MM.1S (cell line): Measurements from ENCODE around the gene JAG2.

Experiments used
- DNase-seq: peaks from one replicate; pipeline ENCODE4 v3.0.0-alpha.2; 2015
- H2AFZ ChIP-seq: fragments of 300-600 bp; sonication (generic); 2 replicates; pipeline ENCODE4 v1.6.0; 2016; ENCODE audit warnings: antibody characterized with exemption, low read length
- H3F3A ChIP-seq: fragments of 300-600 bp; sonication (generic); 2 replicates; pipeline ENCODE4 v1.6.1; 2016; ENCODE audit warnings: mild to moderate bottlenecking, antibody characterized with exemption, low read length, moderate library complexity, mixed read lengths; ENCODE audit not compliant: insufficient read depth
- H3K27ac ChIP-seq: fragments of 300-600 bp; sonication (generic); 2 replicates; pipeline ENCODE4 v1.5.1; 2016; ENCODE audit warnings: mild to moderate bottlenecking, low read length
- H3K27me3 ChIP-seq: fragments of 300-600 bp; sonication (generic); replicated peaks from 2 replicates; pipeline ENCODE4 v1.6.0; 2016; ENCODE audit warnings: low read length; ENCODE audit not compliant: insufficient read depth
- H3K36me3 ChIP-seq: fragments of 300-600 bp; sonication (generic); replicated peaks from 2 replicates; pipeline ENCODE4 v1.6.1; 2016; ENCODE audit warnings: mild to moderate bottlenecking, low read length, mixed read lengths; ENCODE audit not compliant: insufficient read depth
- H3K4me1 ChIP-seq: fragments of 300-600 bp; sonication (generic); 2 replicates; pipeline ENCODE4 v1.6.1; 2016; ENCODE audit warnings: low read length, mixed read lengths
- H3K4me2 ChIP-seq: fragments of 300-600 bp; sonication (generic); 2 replicates; pipeline ENCODE4 v1.6.0; 2016; ENCODE audit warnings: low read depth, low read length
- H3K4me3 ChIP-seq: fragments of 300-600 bp; sonication (generic); 2 replicates; pipeline ENCODE4 v1.5.1; 2016; ENCODE audit warnings: low read length, mixed read lengths
- H3K79me2 ChIP-seq: fragments of 300-600 bp; sonication (generic); 2 replicates; pipeline ENCODE4 v1.6.1; 2016; ENCODE audit warnings: mixed run types, low read length, mixed read lengths
- H3K9ac ChIP-seq: fragments of 300-600 bp; sonication (generic); 2 replicates; pipeline ENCODE4 v1.6.1; 2016; ENCODE audit warnings: low read length, mixed read lengths
- H3K9me2 ChIP-seq: fragments of 300-600 bp; sonication (generic); replicated peaks from 2 replicates; pipeline ENCODE4 v1.6.1; 2016; ENCODE audit warnings: mild to moderate bottlenecking, low read length, mixed read lengths; ENCODE audit not compliant: insufficient read depth
- H3K9me3 ChIP-seq: fragments of 300-600 bp; sonication (generic); replicated peaks from 2 replicates; pipeline ENCODE4 v1.6.1; 2016; ENCODE audit warnings: mild to moderate bottlenecking, low read length, mixed read lengths; ENCODE audit not compliant: insufficient read depth
- H4K20me1 ChIP-seq: fragments of 300-600 bp; sonication (generic); 2 replicates; pipeline ENCODE4 v1.6.1; 2016; ENCODE audit warnings: mild to moderate bottlenecking, low read length, moderate library complexity, mixed read lengths; ENCODE audit not compliant: insufficient read depth
- EZH2 ChIP-seq: fragments of 300-600 bp; sonication (generic); optimal IDR thresholded peaks from 2 replicates; pipeline ENCODE3; 2017; ENCODE audit warnings: low read depth, mild to moderate bottlenecking, antibody characterized with exemption, low read length, mixed read lengths
- EZH2phosphoT487 ChIP-seq: fragments of 300-600 bp; sonication (generic); IDR thresholded peaks from 2 replicates; pipeline ENCODE4 v1.6.1; 2018; ENCODE audit warnings: antibody characterized with exemption, low read length
- TF ChIP-seq, protein P1 (sequence below): fragments of 300-600 bp; sonication (generic); IDR thresholded peaks from 2 replicates; pipeline ENCODE4 v1.5.1; 2016; ENCODE audit warnings: antibody characterized with exemption, low read length, mixed read lengths

Gene JAG2

DNA sequence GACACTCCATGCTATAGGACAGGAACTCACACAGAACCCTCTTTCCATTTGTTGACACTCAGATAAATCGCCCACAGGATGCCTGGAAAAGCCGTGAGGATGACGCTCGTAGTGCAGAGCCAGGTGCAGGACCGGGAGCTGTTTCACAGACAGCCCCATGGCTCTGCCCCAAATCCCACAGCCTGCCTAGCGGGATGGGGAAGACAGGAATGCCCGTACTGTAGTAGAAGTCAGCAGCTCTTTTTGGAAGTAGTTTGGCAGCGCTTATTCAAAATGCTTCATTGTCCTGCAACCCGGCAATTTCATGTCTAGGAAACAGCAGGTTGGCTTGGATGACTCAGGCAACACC is 41.6 kb downstream of the JAG2 start:
- Histone ChIP-seq H3K4me3 (no peak overlapping the region), H3K36me3 (no peaks in the 10 kb centered on the region), H3K27ac (no peak overlapping the region), H3K9me2 (no peaks in the 10 kb centered on the region), H3K4me1 (no peaks in the 10 kb centered on the region), H3F3A (no peaks in the 10 kb centered on the region), H3K9ac (no peak overlapping the region), H3K4me2 (no peak overlapping the region), H2AFZ (no peak overlapping the region), H3K9me3 (no peaks in the 10 kb centered on the region), H4K20me1 (no peaks in the 10 kb centered on the region), H3K79me2 (no peaks in the 10 kb centered on the region), H3K27me3 (peaks cover 73% of the 10 kb centered on the region)
- DNase-seq, result no peak
- TF ChIP-seq, protein P1, sequence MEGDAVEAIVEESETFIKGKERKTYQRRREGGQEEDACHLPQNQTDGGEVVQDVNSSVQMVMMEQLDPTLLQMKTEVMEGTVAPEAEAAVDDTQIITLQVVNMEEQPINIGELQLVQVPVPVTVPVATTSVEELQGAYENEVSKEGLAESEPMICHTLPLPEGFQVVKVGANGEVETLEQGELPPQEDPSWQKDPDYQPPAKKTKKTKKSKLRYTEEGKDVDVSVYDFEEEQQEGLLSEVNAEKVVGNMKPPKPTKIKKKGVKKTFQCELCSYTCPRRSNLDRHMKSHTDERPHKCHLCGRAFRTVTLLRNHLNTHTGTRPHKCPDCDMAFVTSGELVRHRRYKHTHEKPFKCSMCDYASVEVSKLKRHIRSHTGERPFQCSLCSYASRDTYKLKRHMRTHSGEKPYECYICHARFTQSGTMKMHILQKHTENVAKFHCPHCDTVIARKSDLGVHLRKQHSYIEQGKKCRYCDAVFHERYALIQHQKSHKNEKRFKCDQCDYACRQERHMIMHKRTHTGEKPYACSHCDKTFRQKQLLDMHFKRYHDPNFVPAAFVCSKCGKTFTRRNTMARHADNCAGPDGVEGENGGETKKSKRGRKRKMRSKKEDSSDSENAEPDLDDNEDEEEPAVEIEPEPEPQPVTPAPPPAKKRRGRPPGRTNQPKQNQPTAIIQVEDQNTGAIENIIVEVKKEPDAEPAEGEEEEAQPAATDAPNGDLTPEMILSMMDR, result no peak
- TF ChIP-seq EZH2 (no peak), EZH2phosphoT487 (no peak)

DNA sequence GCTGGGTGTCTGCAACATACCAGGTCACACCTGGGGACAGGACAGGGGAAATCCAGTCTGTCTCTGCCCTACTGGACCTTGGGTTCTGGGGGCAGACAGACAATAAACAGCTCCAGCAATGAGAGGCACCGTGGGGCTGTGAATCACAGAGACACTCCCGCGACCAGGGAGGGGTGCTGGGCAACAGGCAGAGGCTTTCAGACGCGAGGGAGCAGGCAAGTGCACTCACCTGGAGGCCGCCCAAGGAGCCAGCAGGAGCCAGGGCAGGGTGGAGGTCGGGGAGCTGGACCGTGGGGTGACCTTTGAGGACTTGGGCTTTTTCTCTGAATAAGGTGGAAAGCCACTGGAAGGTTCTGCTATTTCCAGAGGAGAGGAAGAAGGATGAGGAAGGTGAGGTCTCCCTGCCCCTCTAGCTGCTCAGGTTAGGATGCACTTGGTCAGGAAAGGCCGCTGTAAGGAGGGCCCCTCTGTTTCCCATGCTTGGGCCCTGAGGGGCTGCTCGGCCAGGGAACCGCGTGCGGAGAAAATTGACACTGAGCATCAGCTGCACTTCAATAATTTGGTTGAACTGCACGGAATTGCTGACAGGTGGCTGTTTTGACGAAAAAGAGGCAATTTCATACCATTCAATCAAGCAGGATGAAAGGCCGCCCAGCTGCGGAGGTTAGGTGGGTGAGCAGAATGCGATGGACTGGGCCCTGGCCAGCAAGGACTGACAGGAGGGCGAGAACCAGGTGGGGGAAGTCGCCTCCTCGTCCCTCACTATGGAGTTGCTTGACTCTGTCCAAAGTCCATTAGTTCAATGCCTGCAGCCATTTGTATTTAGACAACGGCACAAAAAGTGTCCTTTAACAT is 42.2 kb downstream of the JAG2 start:
- H4K20me1 ChIP-seq, result no peaks in the 10 kb centered on the region
- H3K27ac ChIP-seq, result no peak overlapping the region
- peaks cover 79% of the 10 kb centered on the region for H3K27me3 ChIP-seq
- H3K9ac ChIP-seq, result no peak overlapping the region
- no peaks in the 10 kb centered on the region for H3K36me3 ChIP-seq
- no peaks in the 10 kb centered on the region for H3K79me2 ChIP-seq
- no peak overlapping the region for H3K4me2 ChIP-seq
- no peaks in the 10 kb centered on the region for H3K9me3 ChIP-seq
- H3F3A ChIP-seq, result no peaks in the 10 kb centered on the region
- no peak for DNase-seq
- TF ChIP-seq EZH2 (no peak), EZH2phosphoT487 (no peak)
- TF ChIP-seq, protein P1, result no peak
- H2AFZ ChIP-seq, result no peak overlapping the region
- H3K9me2 ChIP-seq, result no peaks in the 10 kb centered on the region
- no peaks in the 10 kb centered on the region for H3K4me1 ChIP-seq
- H3K4me3 ChIP-seq, result no peak overlapping the region

DNA sequence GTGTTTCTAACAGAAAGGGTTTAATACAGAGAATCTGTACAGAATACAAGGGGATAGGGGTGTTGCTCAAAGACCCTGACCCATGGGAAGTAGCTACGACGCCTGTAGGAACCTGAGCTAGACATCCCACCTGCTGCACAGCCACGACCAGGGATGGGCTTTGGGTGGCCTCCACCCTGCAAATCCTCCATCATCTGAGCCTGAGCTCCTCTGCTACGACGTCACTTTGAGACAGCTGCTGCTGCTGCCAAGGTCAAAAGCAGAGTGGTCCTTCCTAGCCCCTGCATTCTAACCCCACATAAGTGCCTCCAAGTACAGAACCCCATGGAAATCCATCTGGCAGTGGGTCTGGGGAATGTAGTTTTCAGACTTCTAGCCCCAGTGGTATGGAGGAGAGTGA is 43.8 kb downstream of the JAG2 start:
- Histone ChIP-seq H2AFZ (no peak overlapping the region), H3K4me2 (no peak overlapping the region), H4K20me1 (no peaks in the 10 kb centered on the region), H3K4me1 (no peaks in the 10 kb centered on the region), H3K4me3 (no peak overlapping the region), H3K9me2 (no peaks in the 10 kb centered on the region), H3K79me2 (no peaks in the 10 kb centered on the region), H3F3A (no peaks in the 10 kb centered on the region), H3K27ac (no peak overlapping the region), H3K27me3 (peaks cover 89% of the 10 kb centered on the region), H3K9me3 (no peaks in the 10 kb centered on the region), H3K9ac (no peak overlapping the region), H3K36me3 (no peaks in the 10 kb centered on the region)
- TF ChIP-seq EZH2 (no peak), EZH2phosphoT487 (no peak)
- TF ChIP-seq, protein P1, result no peak
- DNase-seq, result no peak
